ENCODE results near the gene TMEM132A. TPM values are rescaled to one million over a fixed set of nuclear protein-coding genes. Genes with fewer than 3 reads are reported as not detected.

The TMEM132A gene
- total and polyA plus RNA-seq, 2 of the 13 experiments (the other 11 are each of a cell fraction or from before 2014, with no cell fraction given), result 11.1 to 32.9 TPM

DNA sequence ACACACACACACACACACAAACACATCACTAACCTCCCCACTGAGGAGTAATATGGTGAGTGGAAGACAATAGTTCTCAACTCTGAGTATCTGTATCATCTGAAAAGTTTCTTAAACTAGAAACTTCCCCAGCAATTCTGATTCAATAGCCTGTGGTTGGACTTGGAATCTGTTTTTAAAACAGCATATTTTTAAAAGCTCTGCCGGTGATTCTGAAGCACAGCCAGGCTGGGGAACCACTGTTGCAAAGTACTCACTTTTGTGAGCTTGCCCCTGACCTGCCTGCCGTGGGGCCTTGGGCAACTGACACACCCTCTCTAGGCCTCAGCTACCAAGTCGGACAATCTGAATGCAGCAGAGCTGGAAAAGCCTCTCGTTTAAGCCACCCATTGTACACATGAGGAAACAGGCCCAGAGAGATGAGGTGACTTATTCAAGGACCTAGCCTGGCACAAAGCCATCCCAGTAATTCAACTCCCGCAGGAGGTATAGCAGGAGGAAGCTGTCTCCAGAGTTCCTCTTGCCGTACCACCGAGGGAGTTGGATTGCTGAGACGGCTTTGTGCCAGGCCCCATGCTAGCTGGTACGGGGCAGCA is 18.8 kb downstream of the TMEM132A start:
- H4K20me1 ChIP-seq (ENCODE audit: insufficient read depth, low read length), result no peaks in the 10 kb centered on the region
- ATAC-seq (no peak), FAIRE-seq (no peak), DNase-seq (ENCODE audit: low spot score) (no peak)
- no peak overlapping the region for H2AFZ ChIP-seq (ENCODE audit: low read length)
- H3K27ac ChIP-seq (ENCODE audit: extremely low read length, insufficient read depth, low read length), result no peak overlapping the region
- intact Hi-C loops (cut with micrococcal nuclease; ENCODE audit: unreplicated experiment), result no loop called here
- H3K4me1 ChIP-seq (ENCODE audit: insufficient read depth, low read length), result no peaks in the 10 kb centered on the region
- no peaks in the 10 kb centered on the region for H3K36me3 ChIP-seq (replicated peaks in 1 of 2; ENCODE audit: control insufficient read depth in 1 of 2, insufficient read depth in 2 of 2, low read length in 2 of 2)
- in situ Hi-C loops (cut with HindIII; ENCODE audit: extremely low pct_ligation_motif_present, low pct_unique_long_range_greater_than_20kb), result no loop called here
- ChIA-PET CTCF (ENCODE audit: low intra/inter-chr PET ratio, low total read pairs) (no interaction called here), POLR2A (no interaction called here)
- no peak for TF ChIP-seq MED13 (CRISPR knock-in tag; IDR thresholded peaks at IDR 0.05)
- no peak for TF ChIP-seq ONECUT2 (CRISPR knock-in tag; IDR thresholded peaks at IDR 0.05)
- no peak for TF ChIP-seq ZSCAN9 (CRISPR knock-in tag; IDR thresholded peaks at IDR 0.05; ENCODE audit: borderline replicate concordance)
- no peak for TF ChIP-seq ATM (IDR thresholded peaks at IDR 0.05; ENCODE audit: borderline replicate concordance)
- TF ChIP-seq MBD4 (IDR thresholded peaks at IDR 0.05; ENCODE audit: borderline replicate concordance, low read length), result no peak
- TF ChIP-seq, protein P1, sequence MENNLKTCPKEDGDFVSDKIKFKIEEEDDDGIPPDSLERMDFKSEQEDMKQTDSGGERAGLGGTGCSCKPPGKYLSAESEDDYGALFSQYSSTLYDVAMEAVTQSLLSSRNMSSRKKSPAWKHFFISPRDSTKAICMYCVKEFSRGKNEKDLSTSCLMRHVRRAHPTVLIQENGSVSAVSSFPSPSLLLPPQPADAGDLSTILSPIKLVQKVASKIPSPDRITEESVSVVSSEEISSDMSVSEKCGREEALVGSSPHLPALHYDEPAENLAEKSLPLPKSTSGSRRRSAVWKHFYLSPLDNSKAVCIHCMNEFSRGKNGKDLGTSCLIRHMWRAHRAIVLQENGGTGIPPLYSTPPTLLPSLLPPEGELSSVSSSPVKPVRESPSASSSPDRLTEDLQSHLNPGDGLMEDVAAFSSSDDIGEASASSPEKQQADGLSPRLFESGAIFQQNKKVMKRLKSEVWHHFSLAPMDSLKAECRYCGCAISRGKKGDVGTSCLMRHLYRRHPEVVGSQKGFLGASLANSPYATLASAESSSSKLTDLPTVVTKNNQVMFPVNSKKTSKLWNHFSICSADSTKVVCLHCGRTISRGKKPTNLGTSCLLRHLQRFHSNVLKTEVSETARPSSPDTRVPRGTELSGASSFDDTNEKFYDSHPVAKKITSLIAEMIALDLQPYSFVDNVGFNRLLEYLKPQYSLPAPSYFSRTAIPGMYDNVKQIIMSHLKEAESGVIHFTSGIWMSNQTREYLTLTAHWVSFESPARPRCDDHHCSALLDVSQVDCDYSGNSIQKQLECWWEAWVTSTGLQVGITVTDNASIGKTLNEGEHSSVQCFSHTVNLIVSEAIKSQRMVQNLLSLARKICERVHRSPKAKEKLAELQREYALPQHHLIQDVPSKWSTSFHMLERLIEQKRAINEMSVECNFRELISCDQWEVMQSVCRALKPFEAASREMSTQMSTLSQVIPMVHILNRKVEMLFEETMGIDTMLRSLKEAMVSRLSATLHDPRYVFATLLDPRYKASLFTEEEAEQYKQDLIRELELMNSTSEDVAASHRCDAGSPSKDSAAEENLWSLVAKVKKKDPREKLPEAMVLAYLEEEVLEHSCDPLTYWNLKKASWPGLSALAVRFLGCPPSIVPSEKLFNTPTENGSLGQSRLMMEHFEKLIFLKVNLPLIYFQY (CRISPR knock-in tag; IDR thresholded peaks at IDR 0.05; ENCODE audit: borderline replicate concordance), result no peak
- TF ChIP-seq, protein P2, sequence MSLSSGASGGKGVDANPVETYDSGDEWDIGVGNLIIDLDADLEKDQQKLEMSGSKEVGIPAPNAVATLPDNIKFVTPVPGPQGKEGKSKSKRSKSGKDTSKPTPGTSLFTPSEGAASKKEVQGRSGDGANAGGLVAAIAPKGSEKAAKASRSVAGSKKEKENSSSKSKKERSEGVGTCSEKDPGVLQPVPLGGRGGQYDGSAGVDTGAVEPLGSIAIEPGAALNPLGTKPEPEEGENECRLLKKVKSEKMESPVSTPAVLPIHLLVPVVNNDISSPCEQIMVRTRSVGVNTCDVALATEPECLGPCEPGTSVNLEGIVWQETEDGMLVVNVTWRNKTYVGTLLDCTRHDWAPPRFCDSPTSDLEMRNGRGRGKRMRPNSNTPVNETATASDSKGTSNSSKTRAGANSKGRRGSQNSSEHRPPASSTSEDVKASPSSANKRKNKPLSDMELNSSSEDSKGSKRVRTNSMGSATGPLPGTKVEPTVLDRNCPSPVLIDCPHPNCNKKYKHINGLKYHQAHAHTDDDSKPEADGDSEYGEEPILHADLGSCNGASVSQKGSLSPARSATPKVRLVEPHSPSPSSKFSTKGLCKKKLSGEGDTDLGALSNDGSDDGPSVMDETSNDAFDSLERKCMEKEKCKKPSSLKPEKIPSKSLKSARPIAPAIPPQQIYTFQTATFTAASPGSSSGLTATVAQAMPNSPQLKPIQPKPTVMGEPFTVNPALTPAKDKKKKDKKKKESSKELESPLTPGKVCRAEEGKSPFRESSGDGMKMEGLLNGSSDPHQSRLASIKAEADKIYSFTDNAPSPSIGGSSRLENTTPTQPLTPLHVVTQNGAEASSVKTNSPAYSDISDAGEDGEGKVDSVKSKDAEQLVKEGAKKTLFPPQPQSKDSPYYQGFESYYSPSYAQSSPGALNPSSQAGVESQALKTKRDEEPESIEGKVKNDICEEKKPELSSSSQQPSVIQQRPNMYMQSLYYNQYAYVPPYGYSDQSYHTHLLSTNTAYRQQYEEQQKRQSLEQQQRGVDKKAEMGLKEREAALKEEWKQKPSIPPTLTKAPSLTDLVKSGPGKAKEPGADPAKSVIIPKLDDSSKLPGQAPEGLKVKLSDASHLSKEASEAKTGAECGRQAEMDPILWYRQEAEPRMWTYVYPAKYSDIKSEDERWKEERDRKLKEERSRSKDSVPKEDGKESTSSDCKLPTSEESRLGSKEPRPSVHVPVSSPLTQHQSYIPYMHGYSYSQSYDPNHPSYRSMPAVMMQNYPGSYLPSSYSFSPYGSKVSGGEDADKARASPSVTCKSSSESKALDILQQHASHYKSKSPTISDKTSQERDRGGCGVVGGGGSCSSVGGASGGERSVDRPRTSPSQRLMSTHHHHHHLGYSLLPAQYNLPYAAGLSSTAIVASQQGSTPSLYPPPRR (CRISPR knock-in tag; IDR thresholded peaks at IDR 0.05; ENCODE audit: borderline replicate concordance), result no peak
- no peak for TF ChIP-seq BCL6 (CRISPR knock-in tag; IDR thresholded peaks at IDR 0.05)
- no peak for TF ChIP-seq TBP (CRISPR knock-in tag; IDR thresholded peaks at IDR 0.05)
- peaks cover 0 to 2% of the 10 kb centered on the region in 2 experiments; a peak in 2 of 5 replicates for H3K27me3 ChIP-seq (ENCODE audit: control insufficient read depth in 1 of 2, insufficient read depth in 2 of 2, low read length in 2 of 2)
- WGBS (ENCODE audit: low lambda C conversion rate), result 34% methylated on average over 9 of the region's 9 CpGs
- H3K9me3 ChIP-seq (ENCODE audit: low read length), result no peaks in the 10 kb centered on the region
- H3K79me2 ChIP-seq (ENCODE audit: insufficient read depth, low read length), result no peaks in the 10 kb centered on the region
- BruUV-seq (replicated peaks), result no TSS peak
- no peak overlapping the region for H3K4me2 ChIP-seq (ENCODE audit: low read depth, low read length)
- H3K4me3 ChIP-seq (replicated peaks in 1 of 3; ENCODE audit: insufficient read depth in 1 of 3, low read depth in 2 of 3, low read length in 3 of 3), result no peak overlapping the region
- H3K9ac ChIP-seq (ENCODE audit: insufficient read depth, low read depth, low read length), result no peak overlapping the region
